Tibial nerve (tissue), 4 donors: ENCODE measurements around the gene SMYD3. TPM values are rescaled to one million over a fixed set of nuclear protein-coding genes. Genes with fewer than 3 reads are reported as not detected.

Experiments used
- DNase-seq, 2 donors: peaks; one replicate each; pipeline ENCODE4 v3.0.0-alpha.2; 2019; ENCODE audit warnings: low spot score in 2 of 2
- H3K27ac ChIP-seq, 4 donors: fragments of 200-600 bp; sonication (generic) in 3 of 4; one replicate each; pipeline ENCODE4 v1.5.1; 2017 to 2019; ENCODE audit warnings: mild to moderate bottlenecking in 1 of 4
- H3K27me3 ChIP-seq, 2 donors: fragments of 200-600 bp; sonication (generic) in 1 of 2; one replicate each; pipeline versions ENCODE4 v1.5.1 to v1.6.0; 2017 to 2019
- H3K36me3 ChIP-seq, 3 donors: fragments of 200-600 bp; sonication (generic); one replicate each; pipeline ENCODE4 v1.5.1; 2018 to 2019
- H3K4me1 ChIP-seq, 4 donors: fragments of 200-600 bp; sonication (generic) in 3 of 4; one replicate each; pipeline ENCODE4 v1.5.1; 2017 to 2019
- H3K4me3 ChIP-seq, 4 donors: fragments of 200-600 bp; sonication (generic) in 3 of 4; one replicate each; pipeline ENCODE4 v1.5.1; 2017 to 2019; ENCODE audit warnings: mild to moderate bottlenecking in 1 of 4, moderate library complexity in 1 of 4
- H3K9me3 ChIP-seq, 4 donors: fragments of 200-600 bp; sonication (generic) in 3 of 4; one replicate each; pipeline ENCODE4 v1.5.1; 2017 to 2019
- EP300 ChIP-seq, 2 donors: sonication (generic); formaldehyde crosslinking; IDR thresholded peaks; one replicate each; pipeline ENCODE4 v1.6.1; 2017; ENCODE audit warnings: antibody characterized with exemption in 2 of 2, mild to moderate bottlenecking in 1 of 2
- POLR2A ChIP-seq, 2 donors: fragments of 450-650 bp; IDR thresholded peaks; one replicate each; pipeline ENCODE4 v1.6.1; 2017; ENCODE audit warnings: antibody characterized with exemption in 2 of 2, mild to moderate bottlenecking in 2 of 2, moderate library complexity in 2 of 2
- WGBS, 2 donors: methylation state at CpG; one replicate each; pipeline ENCODE4 v1.1.5; 2018; 5-methylcytosine and 5-hydroxymethylcytosine counted together
- total RNA-seq, 4 donors: library from RNA; depleted of rRNA; stranded (reverse); fragments of >200 nt; gene quantifications; one replicate each; pipeline ENCODE4 v1.1.0, GENCODE V29; 2016
- TF ChIP-seq, protein P1 (sequence below), 5 experiments: fragments of 200-600 bp in 3 of 5; fragments of 450-650 bp in 2 of 5; sonication (generic) in 3 of 5; IDR thresholded peaks; one replicate each; pipeline ENCODE4 v1.5.1; 2016 to 2019; ENCODE audit warnings: antibody characterized with exemption in 5 of 5, mild to moderate bottlenecking in 3 of 5, moderate library complexity in 2 of 5

The SMYD3 gene
- total RNA-seq, 4 donors from 2014 or later, result 22.2 to 30.3 (median 27.0) TPM

GRCh38 chr1:246134789-246135188, 372.3 kb downstream of the SMYD3 start:
- H3K4me3 ChIP-seq, result no peak overlapping the region
- WGBS, 2 donors, result 89 to 91% methylated on average over 1 of the region's 1 CpG
- DNase-seq, result no peak
- no peaks in the 10 kb centered on the region for H3K27me3 ChIP-seq
- no peaks in the 10 kb centered on the region for H3K9me3 ChIP-seq
- H3K27ac ChIP-seq, result no peak overlapping the region
- H3K4me1 ChIP-seq, result peaks cover 0 to 5% (median 0%) of the 10 kb centered on the region in 4 donors
- H3K36me3 ChIP-seq, result no peaks in the 10 kb centered on the region
- TF ChIP-seq, protein P1, sequence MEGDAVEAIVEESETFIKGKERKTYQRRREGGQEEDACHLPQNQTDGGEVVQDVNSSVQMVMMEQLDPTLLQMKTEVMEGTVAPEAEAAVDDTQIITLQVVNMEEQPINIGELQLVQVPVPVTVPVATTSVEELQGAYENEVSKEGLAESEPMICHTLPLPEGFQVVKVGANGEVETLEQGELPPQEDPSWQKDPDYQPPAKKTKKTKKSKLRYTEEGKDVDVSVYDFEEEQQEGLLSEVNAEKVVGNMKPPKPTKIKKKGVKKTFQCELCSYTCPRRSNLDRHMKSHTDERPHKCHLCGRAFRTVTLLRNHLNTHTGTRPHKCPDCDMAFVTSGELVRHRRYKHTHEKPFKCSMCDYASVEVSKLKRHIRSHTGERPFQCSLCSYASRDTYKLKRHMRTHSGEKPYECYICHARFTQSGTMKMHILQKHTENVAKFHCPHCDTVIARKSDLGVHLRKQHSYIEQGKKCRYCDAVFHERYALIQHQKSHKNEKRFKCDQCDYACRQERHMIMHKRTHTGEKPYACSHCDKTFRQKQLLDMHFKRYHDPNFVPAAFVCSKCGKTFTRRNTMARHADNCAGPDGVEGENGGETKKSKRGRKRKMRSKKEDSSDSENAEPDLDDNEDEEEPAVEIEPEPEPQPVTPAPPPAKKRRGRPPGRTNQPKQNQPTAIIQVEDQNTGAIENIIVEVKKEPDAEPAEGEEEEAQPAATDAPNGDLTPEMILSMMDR (IDR thresholded peaks at IDR 0.05), result no peak

DNA sequence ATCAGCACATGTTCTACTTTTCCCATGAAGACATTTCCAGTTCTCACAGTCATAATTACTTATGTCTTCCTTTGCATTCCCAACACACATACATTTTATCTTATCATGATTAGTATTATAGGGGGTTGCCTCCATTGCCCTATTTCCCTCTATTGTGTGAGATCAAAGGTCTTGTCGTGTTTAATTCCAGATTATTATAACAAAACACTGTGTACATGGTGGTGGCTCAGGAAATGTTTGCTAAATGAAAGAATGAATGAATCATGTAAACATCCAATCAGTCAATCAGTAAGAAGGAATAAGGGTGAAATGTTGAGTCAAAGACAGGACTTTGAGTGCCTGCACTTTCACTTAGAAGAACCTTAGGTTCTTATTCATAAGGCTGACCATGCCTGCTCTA, 376.0 kb downstream of the SMYD3 start:
- H3K27ac ChIP-seq, result no peak overlapping the region
- TF ChIP-seq EP300 (IDR thresholded peaks at IDR 0.05), result no peak
- no peak for TF ChIP-seq POLR2A (IDR thresholded peaks at IDR 0.05)
- TF ChIP-seq, protein P1 (IDR thresholded peaks at IDR 0.05), result no peak
- no peaks in the 10 kb centered on the region for H3K9me3 ChIP-seq
- no peaks in the 10 kb centered on the region for H3K36me3 ChIP-seq
- 77 to 89% methylated on average over 1 of the region's 1 CpG for WGBS, 2 donors
- no peaks in the 10 kb centered on the region for H3K4me1 ChIP-seq
- H3K4me3 ChIP-seq, result no peak overlapping the region
- H3K27me3 ChIP-seq, result no peaks in the 10 kb centered on the region
- DNase-seq, result no peak

- TF ChIP-seq POLR2A (IDR thresholded peaks at IDR 0.05) (no peak), EP300 (IDR thresholded peaks at IDR 0.05) (no peak)
- TF ChIP-seq, protein P1 (IDR thresholded peaks at IDR 0.05), result no peak
- no peaks in the 10 kb centered on the region for H3K27me3 ChIP-seq
- no peak for DNase-seq
- no peaks in the 10 kb centered on the region for H3K9me3 ChIP-seq
- H3K4me3 ChIP-seq, result no peak overlapping the region
- no peaks in the 10 kb centered on the region for H3K4me1 ChIP-seq
- H3K27ac ChIP-seq, result no peak overlapping the region
- WGBS, 2 donors, result 97 to 98% methylated on average over 8 to 9 of the region's 9 CpGs
- H3K36me3 ChIP-seq, result no peaks in the 10 kb centered on the region
Measured at GRCh38 chr1:246128494-246129069, 378.5 kb downstream of the SMYD3 start.

- Histone ChIP-seq H3K4me1 (no peaks in the 10 kb centered on the region), H3K36me3 (no peaks in the 10 kb centered on the region), H3K4me3 (no peak overlapping the region), H3K27ac (no peak overlapping the region), H3K27me3 (no peaks in the 10 kb centered on the region), H3K9me3 (no peaks in the 10 kb centered on the region)
- DNase-seq, result no peak
- TF ChIP-seq EP300 (IDR thresholded peaks at IDR 0.05), result no peak
- no peak for TF ChIP-seq POLR2A (IDR thresholded peaks at IDR 0.05)
- TF ChIP-seq, protein P1 (IDR thresholded peaks at IDR 0.05), result no peak
Measured at GRCh38 chr1:246126580-246126979, 380.5 kb downstream of the SMYD3 start.

DNA sequence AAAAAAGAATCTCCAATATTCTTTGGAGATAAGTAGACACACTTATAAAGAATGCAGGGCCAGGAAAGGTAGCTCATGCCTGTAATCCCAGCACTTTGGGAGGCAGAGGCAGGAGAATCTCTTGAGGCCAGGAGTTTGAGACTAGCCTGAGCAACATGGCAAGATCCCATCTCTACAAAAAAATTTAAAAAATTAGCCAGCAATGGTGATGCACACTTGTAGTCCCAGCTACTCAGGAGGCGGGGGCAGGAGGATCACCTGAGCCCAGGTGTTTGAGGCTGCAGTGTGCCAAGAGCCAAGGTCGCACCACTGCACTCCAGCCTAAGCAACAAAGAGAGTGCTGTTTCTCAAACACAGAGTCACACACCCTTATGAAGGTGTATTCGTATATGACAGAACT, 385.0 kb downstream of the SMYD3 start:
- WGBS, 2 donors, result 96 to 100% methylated on average over 3 of the region's 3 CpGs
- TF ChIP-seq EP300 (IDR thresholded peaks at IDR 0.05), result no peak
- TF ChIP-seq POLR2A (IDR thresholded peaks at IDR 0.05), result no peak
- TF ChIP-seq, protein P1 (IDR thresholded peaks at IDR 0.05), result no peak
- Histone ChIP-seq H3K36me3 (no peaks in the 10 kb centered on the region), H3K27me3 (no peaks in the 10 kb centered on the region), H3K4me3 (no peak overlapping the region), H3K9me3 (no peaks in the 10 kb centered on the region), H3K27ac (no peak overlapping the region), H3K4me1 (peaks cover 0 to 3% (median 0%) of the 10 kb centered on the region in 4 donors)
- no peak for DNase-seq
